OCI-LY1 (cell line): ENCODE data around the gene TMEM198.

ENCODE experiments used
- H2AFZ ChIP-seq: fragments of 200-600 bp; sonication (generic), shearing (Covaris generic); 2 replicates; pipeline ENCODE4 v1.6.0; 2014; ENCODE audit warnings: antibody characterized with exemption, mild to moderate bottlenecking, low read length
- H3F3A ChIP-seq: fragments of 200-600 bp; sonication (generic), shearing (Covaris generic); 2 replicates; pipeline ENCODE4 v1.6.0; 2014; ENCODE audit warnings: mild to moderate bottlenecking, antibody characterized with exemption, low read length, moderate library complexity; ENCODE audit not compliant: insufficient read depth
- H3K27ac ChIP-seq: fragments of 200-600 bp; sonication (generic); 2 replicates; pipeline ENCODE4 v1.5.1; 2014; ENCODE audit warnings: low read length, mixed run types, mild to moderate bottlenecking, low read depth; ENCODE audit not compliant: poor library complexity, severe bottlenecking
- H3K27me3 ChIP-seq: fragments of 200-600 bp; sonication (generic); 2 replicates; pipeline ENCODE4 v1.6.0; 2014; ENCODE audit warnings: antibody characterized with exemption, mild to moderate bottlenecking, low read length, moderate library complexity; ENCODE audit not compliant: insufficient read depth
- H3K36me3 ChIP-seq: fragments of 200-600 bp; sonication (generic); 2 replicates; pipeline ENCODE4 v1.6.1; 2014; ENCODE audit warnings: mild to moderate bottlenecking, antibody characterized with exemption, low read length, moderate library complexity, mixed read lengths; ENCODE audit not compliant: insufficient read depth
- H3K4me1 ChIP-seq: fragments of 200-600 bp; sonication (generic); 2 replicates; pipeline ENCODE4 v1.5.1; 2014; ENCODE audit warnings: mild to moderate bottlenecking, low read length, moderate library complexity; ENCODE audit not compliant: insufficient read depth, severe bottlenecking
- H3K4me2 ChIP-seq: fragments of 200-600 bp; sonication (generic), shearing (Covaris generic); 2 replicates; pipeline ENCODE4 v1.6.1; 2014; ENCODE audit warnings: low read length
- H3K4me3 ChIP-seq: fragments of 200-600 bp; sonication (generic); 2 replicates; pipeline ENCODE4 v1.5.1; 2014; ENCODE audit warnings: low read length, low read depth, mild to moderate bottlenecking, mixed read lengths; ENCODE audit not compliant: poor library complexity, severe bottlenecking
- H3K79me2 ChIP-seq: fragments of 200-600 bp; shearing (Covaris generic); 2 replicates; pipeline ENCODE4 v1.6.1; 2016; ENCODE audit warnings: mixed run types, low read length, mixed read lengths; ENCODE audit not compliant: insufficient read depth
- H3K9ac ChIP-seq: fragments of 200-600 bp; sonication (generic), shearing (Covaris generic); 2 replicates; pipeline ENCODE4 v1.6.1; 2014; ENCODE audit warnings: mild to moderate bottlenecking, low read length, mixed read lengths
- H3K9me2 ChIP-seq: fragments of 200-600 bp; sonication (generic), shearing (Covaris generic); 2 replicates; pipeline ENCODE4 v1.6.1; 2014; ENCODE audit warnings: low read depth, mild to moderate bottlenecking, low read length, mixed read lengths
- H3K9me3 ChIP-seq: fragments of 200-600 bp; shearing (Covaris generic); 2 replicates; pipeline ENCODE4 v1.6.1; 2014; ENCODE audit warnings: low read length, mixed read lengths
- H4K20me1 ChIP-seq: fragments of 200-600 bp; sonication (generic), shearing (Covaris generic); 2 replicates; pipeline ENCODE4 v1.6.0; 2016; ENCODE audit warnings: mild to moderate bottlenecking, low read length; ENCODE audit not compliant: insufficient read depth
- CTCF ChIP-seq: fragments of 200-600 bp; sonication (generic), shearing (Covaris generic); IDR thresholded peaks from 2 replicates; pipeline ENCODE4 v1.5.1; 2017; ENCODE audit warnings: mild to moderate bottlenecking, antibody characterized with exemption, low read length, moderate library complexity, mixed read lengths
- EZH2 ChIP-seq: fragments of 200-600 bp; sonication (generic), shearing (Covaris generic); IDR thresholded peaks from 2 replicates; pipeline ENCODE4 v1.8.0; 2017; ENCODE audit warnings: borderline replicate concordance, mixed run types, mild to moderate bottlenecking, antibody characterized with exemption, low read length, moderate library complexity, mixed read lengths

The TMEM198 gene

GRCh38 chr2:219572237-219573001 lies 28.6 kb downstream of the TMEM198 start, which contains the start of gene INHA:
Gene INHA, plus strand, starts transcription at chr2:219572310. Its CDS starts 65 bp downstream, at chr2:219572375.
- Histone ChIP-seq H4K20me1 (no peaks in the 10 kb centered on the region), H3K9me2 (no peaks in the 10 kb centered on the region), H2AFZ (no peak within 1 kb of the TSS), H3K4me1 (no peaks in the 10 kb centered on the region), H3K9me3 (no peaks in the 10 kb centered on the region), H3K4me2 (no peak within 1 kb of the TSS), H3F3A (no peaks in the 10 kb centered on the region), H3K4me3 (no peak within 1 kb of the TSS), H3K36me3 (no peaks in the 10 kb centered on the region), H3K79me2 (no peaks in the 10 kb centered on the region), H3K9ac (no peak within 1 kb of the TSS), H3K27me3 (no peaks in the 10 kb centered on the region), H3K27ac (no peak within 1 kb of the TSS)
- no peak for TF ChIP-seq CTCF
- TF ChIP-seq EZH2: no peak

GRCh38 chr2:219573166-219573565 lies 29.3 kb downstream of the TMEM198 start:
- no peak overlapping the region for H3K4me3 ChIP-seq
- no peaks in the 10 kb centered on the region for H4K20me1 ChIP-seq
- H3K27ac ChIP-seq: no peak overlapping the region
- H3K4me2 ChIP-seq: no peak overlapping the region
- H3K36me3 ChIP-seq: no peaks in the 10 kb centered on the region
- TF ChIP-seq CTCF: no peak
- TF ChIP-seq EZH2: no peak
- no peaks in the 10 kb centered on the region for H3K4me1 ChIP-seq
- no peak overlapping the region for H2AFZ ChIP-seq
- no peaks in the 10 kb centered on the region for H3K79me2 ChIP-seq
- no peaks in the 10 kb centered on the region for H3F3A ChIP-seq
- no peaks in the 10 kb centered on the region for H3K9me3 ChIP-seq
- H3K27me3 ChIP-seq: no peaks in the 10 kb centered on the region
- H3K9ac ChIP-seq: no peak overlapping the region
- no peaks in the 10 kb centered on the region for H3K9me2 ChIP-seq

- H3K36me3 ChIP-seq: no peaks in the 10 kb centered on the region
- H3K27ac ChIP-seq: no peak overlapping the region
- no peaks in the 10 kb centered on the region for H3K9me3 ChIP-seq
- H3K79me2 ChIP-seq: no peaks in the 10 kb centered on the region
- H3F3A ChIP-seq: no peaks in the 10 kb centered on the region
- no peak overlapping the region for H3K9ac ChIP-seq
- H3K4me2 ChIP-seq: no peak overlapping the region
- H3K4me3 ChIP-seq: no peak overlapping the region
- no peaks in the 10 kb centered on the region for H4K20me1 ChIP-seq
- H3K9me2 ChIP-seq: no peaks in the 10 kb centered on the region
- no peak overlapping the region for H2AFZ ChIP-seq
- no peaks in the 10 kb centered on the region for H3K4me1 ChIP-seq
- no peaks in the 10 kb centered on the region for H3K27me3 ChIP-seq
- TF ChIP-seq CTCF: no peak
- TF ChIP-seq EZH2: no peak
Measured at GRCh38 chr2:219574484-219575311, 30.9 kb downstream of the TMEM198 start.
